ENCODE measurements around the gene KLF2. TPM values are rescaled to one million over a fixed set of nuclear protein-coding genes. Genes with fewer than 3 reads are reported as not detected.
A peak's percentile ranks its signal among the peaks of the same experiment; 100 is the strongest.

Gene KLF2
- total and polyA plus RNA-seq, 10 of the 15 experiments (the other 5 are each of a cell fraction or from before 2014, with no cell fraction given) = 0.16 to 13.7 (median 1.0) TPM

- TF ChIP-seq NKRF (conservative IDR thresholded peaks at IDR 0.05) (no peak), NR2C2 (IDR thresholded peaks at IDR 0.05; ENCODE audit: borderline replicate concordance, control insufficient read depth, insufficient read length, low read depth) (no peak), NBN (IDR thresholded peaks at IDR 0.05) (no peak), BMI1 (IDR thresholded peaks at IDR 0.05; ENCODE audit: borderline replicate concordance) (peak; percentile 67; the same call in 1 of the 2 replicates), MEF2B (IDR thresholded peaks at IDR 0.05; ENCODE audit: partially characterized antibody, poor library complexity, severe bottlenecking) (no peak), RB1 (IDR thresholded peaks at IDR 0.05; ENCODE audit: borderline replicate concordance) (no peak), ZBTB11 (CRISPR knock-in tag; IDR thresholded peaks at IDR 0.05) (no peak), ETV6 (conservative IDR thresholded peaks at IDR 0.05 in 1 of 2, IDR thresholded peaks at IDR 0.05 in 1 of 2; ENCODE audit: borderline replicate concordance in 1 of 2, low read depth in 1 of 2) (0 out of 4 replicates have a peak, but pooled peaks of 1 of the 2 experiments have one; percentile 27), RAD21 (IDR thresholded peaks at IDR 0.05; ENCODE audit: insufficient read depth, low read depth, low read length) (no peak), IRF4 (IDR thresholded peaks at IDR 0.05; ENCODE audit: low read depth, low read length) (no peak), CEBPZ (IDR thresholded peaks at IDR 0.05; ENCODE audit: low read depth, low read length) (no peak), CREB1 (IDR thresholded peaks at IDR 0.05; ENCODE audit: low read depth) (peak; percentile 28; the same call in 1 of the 2 replicates), BCL11A (IDR thresholded peaks at IDR 0.05; ENCODE audit: low read depth, low read length) (0 out of 2 replicates have a peak, but pooled peaks have one; percentile 17), SRF (IDR thresholded peaks at IDR 0.05; ENCODE audit: low read depth in 2 of 2, low read length in 2 of 2) (no peak), MXI1 (IDR thresholded peaks at IDR 0.05; ENCODE audit: low read depth, low read length) (no peak), ZNF207 (IDR thresholded peaks at IDR 0.05; ENCODE audit: borderline replicate concordance) (no peak), IKZF2 (IDR thresholded peaks at IDR 0.05) (peak; percentile 25 to 58; a peak in 3 of 4 replicates), CREM (IDR thresholded peaks at IDR 0.05; ENCODE audit: low read depth) (no peak), SIX5 (IDR thresholded peaks at IDR 0.05; ENCODE audit: low read depth, low read length, severe bottlenecking) (no peak)
Observed at GRCh38 chr19:16327911-16328823, 3.5 kb downstream of the KLF2 start (continued).
